SK-MEL-5 (cell line): ENCODE results near the gene CAV2. TPM values are rescaled to one million over a fixed set of nuclear protein-coding genes. Genes with fewer than 3 reads are reported as not detected.
A peak's percentile ranks its signal among the peaks of the same experiment; 100 is the strongest.

Experiments
- DNase-seq: peaks from one replicate; pipeline ENCODE4 v3.0.0-alpha.2; 2016; ENCODE audit warnings: low read depth, low spot score
- in situ Hi-C: cut with HindIII; loops from 2 replicates; pipeline ENCODE4 v1.10.0; 2016; ENCODE audit warnings: low sequenced_read_pairs, high pct_unique_total_duplicates, low pct_unique_long_range_greater_than_20kb
- total RNA-seq: library from RNA; depleted of rRNA; stranded (reverse); fragments of >200 nt; shearing (Covaris generic); gene quantifications from 2 replicates; pipeline ENCODE4 v1.2.3, GENCODE V29; 2014

Gene CAV2
- total RNA-seq, 1 experiment from 2014 or later: 31.9 TPM

DNA sequence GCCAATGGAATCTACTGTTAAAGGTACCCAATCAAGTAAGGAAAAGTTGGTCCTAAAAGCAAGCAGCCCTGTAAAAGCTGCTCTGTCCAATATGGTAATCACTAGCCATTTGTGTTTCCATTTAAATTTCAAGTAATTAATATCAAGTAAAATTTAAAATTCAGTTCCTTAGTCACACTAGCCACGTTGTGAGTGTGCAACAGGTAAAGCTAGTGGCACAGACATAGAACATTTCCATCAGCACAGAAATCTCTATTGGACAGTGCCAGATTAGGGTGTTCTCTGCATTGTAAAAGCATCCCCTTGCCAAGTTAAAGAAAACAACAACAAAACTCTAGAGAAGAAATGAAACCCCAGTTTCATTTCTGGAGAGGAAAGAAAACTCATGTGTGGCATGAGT is 29.7 kb downstream of the CAV2 start:
- in situ Hi-C loops: no loop called here
- no peak for DNase-seq

- no peak for DNase-seq
- in situ Hi-C loops: no loop called here
These were observed 30.7 kb downstream of the CAV2 start for GRCh38 chr7:116530107-116530820.

DNA sequence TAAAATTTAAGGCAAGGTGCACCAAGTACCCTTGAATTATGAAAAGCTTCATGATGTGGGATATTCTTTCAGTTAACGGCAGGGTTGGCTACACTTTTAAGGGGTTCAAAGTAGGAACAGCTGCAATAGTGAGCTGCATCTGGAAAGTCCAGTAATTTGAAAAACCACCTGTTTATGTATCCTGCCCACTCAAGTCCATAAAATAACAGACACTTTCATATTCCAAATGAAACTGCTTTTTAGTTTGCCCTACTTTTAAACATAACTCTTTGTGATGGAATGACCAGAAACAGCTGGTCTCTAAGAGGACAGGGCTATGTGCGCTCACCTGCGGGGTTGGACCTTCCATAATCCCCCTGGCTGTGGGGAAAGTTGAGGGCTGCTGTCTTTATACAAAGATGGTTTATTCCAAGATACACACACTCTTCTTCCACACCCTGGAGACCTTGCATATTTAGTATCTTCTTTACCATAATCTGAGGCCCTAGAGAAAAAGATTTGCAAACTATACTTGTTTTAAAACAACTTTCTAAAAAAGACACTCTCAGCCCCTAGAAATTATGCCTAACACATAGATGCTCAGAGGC is 32.7 kb downstream of the CAV2 start:
- in situ Hi-C loops: no loop called here
- DNase-seq: no peak

- in situ Hi-C loops: no loop called here
- no peak for DNase-seq
These were observed 35.3 kb downstream of the CAV2 start for GRCh38 chr7:116534790-116535189.

- in situ Hi-C loops: no loop called here
- DNase-seq: no peak
These were observed 35.9 kb downstream of the CAV2 start for GRCh38 chr7:116535416-116535815.

DNA sequence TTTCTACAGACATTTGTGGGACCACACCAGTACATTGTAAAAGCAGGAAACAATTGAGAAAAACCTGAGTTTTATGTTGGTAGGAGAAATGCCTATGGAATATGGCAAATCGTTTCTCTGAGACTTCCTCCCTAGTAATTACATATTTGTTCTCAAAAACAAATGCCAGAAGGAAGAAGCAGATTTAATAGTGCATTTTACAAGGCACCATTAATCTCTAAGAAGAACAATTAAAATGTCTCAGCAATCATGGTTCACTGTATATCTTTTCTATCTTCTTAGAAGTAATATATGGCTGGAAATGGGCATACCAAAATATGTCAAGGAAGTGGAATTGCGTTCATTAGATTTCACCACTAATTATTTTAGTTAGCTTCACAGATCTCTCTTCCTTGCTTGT is 38.6 kb downstream of the CAV2 start:
- DNase-seq: no peak
- in situ Hi-C loops: no loop called here

DNA sequence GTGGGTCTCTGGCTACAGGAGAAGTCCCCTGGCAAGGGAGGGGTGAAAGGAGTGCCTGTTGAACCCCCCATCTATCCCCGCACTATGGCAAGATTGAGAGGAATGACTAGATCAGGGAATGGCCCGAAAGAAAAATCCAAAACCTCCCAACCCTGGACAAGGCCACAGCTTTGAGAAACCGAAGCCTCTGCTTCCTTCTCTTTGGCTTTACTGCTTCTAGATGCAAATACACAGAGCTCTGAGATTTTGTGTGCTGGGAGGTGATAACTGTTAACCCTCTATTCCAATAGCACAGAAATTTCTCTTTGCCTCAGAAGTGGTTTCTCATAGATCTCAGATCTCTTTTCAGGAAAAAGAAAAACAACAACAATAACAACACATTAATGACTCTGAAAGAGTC is 40.3 kb downstream of the CAV2 start:
- DNase-seq: no peak
- in situ Hi-C loops: no loop called here

DNA sequence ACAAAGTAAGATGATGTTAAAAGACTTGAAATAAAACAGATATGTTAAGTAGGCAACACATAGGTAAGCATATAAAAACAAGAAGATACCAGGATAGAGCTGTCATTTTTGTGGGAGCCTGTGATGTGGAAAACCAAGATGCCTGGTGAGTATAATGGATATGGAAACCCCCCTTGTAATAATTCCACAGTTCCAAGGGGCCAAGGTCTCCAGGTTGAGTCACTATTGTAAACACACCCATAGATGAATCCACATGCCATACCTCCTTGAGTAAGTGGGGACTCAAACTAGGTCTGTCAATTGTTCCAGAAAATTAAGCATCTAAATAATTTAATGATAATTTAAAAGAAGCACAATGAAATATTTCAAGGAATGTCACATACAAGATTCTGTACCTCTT is 41.2 kb downstream of the CAV2 start:
- no peak for DNase-seq
- in situ Hi-C loops: no loop called here

DNA sequence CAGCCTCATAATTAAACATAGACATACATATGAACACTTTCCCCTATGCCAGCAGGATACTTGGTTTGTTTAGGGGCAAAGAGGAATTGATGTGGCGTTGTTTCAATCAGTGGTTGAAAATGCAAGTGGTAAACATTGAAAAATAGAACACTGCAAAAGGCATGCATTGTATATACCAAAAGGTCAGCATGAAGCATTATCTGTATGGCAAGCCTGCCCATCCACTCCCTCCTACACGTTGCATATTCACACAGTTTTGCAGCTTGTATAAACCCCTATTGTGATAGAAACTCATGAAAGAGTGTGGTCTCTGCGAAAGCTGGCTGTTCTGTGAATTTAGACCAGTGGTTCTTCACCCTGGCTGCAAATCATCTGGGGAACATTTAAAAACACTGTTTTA is 42.4 kb downstream of the CAV2 start:
- DNase-seq: peak; percentile 55
- in situ Hi-C loops: no loop called here

- in situ Hi-C loops: no loop called here
- DNase-seq: no peak
These were observed 43.1 kb downstream of the CAV2 start for GRCh38 chr7:116542618-116543017.

- in situ Hi-C loops: no loop called here
- no peak for DNase-seq
These were observed 44.1 kb downstream of the CAV2 start for GRCh38 chr7:116543664-116544063.

- DNase-seq: no peak
- in situ Hi-C loops: no loop called here
These were observed 44.9 kb downstream of the CAV2 start for GRCh38 chr7:116544487-116544886.

GRCh38 chr7:116545411-116545993 is 46.0 kb downstream of the CAV2 start:
- in situ Hi-C loops: no loop called here
- DNase-seq: peak; percentile 91

GRCh38 chr7:116546054-116546453 is 46.5 kb downstream of the CAV2 start:
- no peak for DNase-seq
- in situ Hi-C loops: no loop called here

DNA sequence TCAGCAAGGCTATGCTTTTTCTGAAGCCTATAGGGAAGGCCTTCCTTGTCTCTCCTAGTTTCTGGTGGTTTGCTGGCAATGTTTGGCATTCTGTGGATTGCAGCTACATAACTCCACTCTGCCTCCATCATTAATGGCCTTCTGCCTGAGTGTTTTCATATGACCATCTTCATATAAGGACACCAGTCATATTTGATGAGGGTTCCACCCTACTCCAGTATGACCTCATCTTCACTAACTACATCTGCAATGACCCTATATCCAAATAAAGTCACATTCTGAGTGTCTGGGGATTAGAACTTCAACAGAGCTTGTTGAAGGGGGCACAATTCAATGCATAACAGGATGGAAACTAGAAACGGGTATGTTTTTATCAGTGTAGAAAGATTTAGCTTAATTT is 47.4 kb downstream of the CAV2 start:
- no peak for DNase-seq
- in situ Hi-C loops: no loop called here

DNA sequence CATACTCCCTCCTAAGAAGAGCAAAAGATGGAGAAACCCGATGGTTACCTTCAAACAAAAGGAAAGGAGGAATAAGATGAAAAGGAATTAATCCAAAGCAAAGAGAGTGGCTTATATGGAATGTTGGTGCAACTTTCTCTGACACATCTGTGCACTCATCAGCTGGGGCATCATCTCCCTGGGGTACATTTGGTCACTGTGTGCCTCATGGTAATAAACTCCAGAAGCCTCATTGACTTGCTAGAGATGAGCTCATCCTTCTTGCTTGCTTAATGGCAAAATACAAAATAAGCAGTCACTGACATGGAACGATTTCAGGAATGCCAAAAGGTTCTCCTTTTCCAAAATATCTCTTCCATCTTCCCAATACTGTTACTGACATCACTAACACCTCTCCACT is 47.8 kb downstream of the CAV2 start:
- no peak for DNase-seq
- in situ Hi-C loops: no loop called here

- no peak for DNase-seq
- in situ Hi-C loops: no loop called here
These were observed 49.0 kb downstream of the CAV2 start for GRCh38 chr7:116548506-116548905.

DNA sequence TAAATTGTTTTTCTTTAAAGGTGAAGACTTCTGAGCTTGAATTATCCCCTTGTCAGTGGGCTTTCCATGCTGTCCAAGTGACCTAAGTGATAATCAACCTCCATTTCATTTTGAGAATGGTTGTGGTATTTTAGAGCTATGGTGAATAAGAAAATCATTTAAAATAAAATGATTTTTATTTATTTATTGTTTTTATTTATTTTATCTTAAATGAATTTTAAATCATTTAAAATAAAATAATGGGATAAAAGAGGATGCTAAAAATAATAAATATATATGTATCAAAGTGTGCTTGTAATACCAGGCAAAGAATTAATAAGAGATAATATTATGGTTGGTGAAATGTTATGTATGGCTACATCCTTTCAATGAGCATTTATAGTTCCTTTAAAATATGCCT is 49.8 kb downstream of the CAV2 start:
- in situ Hi-C loops: no loop called here
- no peak for DNase-seq

DNA sequence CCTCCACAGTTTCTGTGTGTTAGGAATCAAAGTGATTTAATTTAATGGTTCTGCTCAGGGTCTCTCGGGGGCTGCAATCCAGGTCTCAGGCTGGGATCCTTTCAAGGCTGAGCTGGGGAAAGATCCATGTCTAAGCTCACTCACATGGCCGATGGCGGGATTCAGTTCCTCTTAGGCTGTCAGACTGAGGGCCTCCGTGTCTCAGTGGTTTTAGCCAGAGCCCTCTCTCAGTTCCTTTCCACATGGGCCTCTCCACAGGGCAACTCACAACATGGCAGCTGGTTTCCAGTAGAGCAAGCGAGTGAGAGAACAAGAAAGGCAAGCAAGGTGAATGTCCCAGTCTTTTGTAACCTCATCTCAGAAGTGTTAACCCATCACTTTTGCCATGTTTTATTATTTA is 52.2 kb downstream of the CAV2 start:
- DNase-seq: no peak
- in situ Hi-C loops: no loop called here
